NCI-H345 treated with DMSO at 0.1 percent for 48 hours (cell line): ENCODE data around the gene CD48.
"Not testable (repeated sequence)": the region's sequence is repeated elsewhere in the genome, so short reads cannot be mapped to it uniquely, and the experiment has no call there.

Experiments
- DNase-seq: peaks from one replicate; lab custom pipeline; 2025; ENCODE audit not compliant: unreplicated experiment; lab: John Stamatoyannopoulos, UW

CD48 gene

GRCh38 chr1:160741612-160742348, 30.2 kb upstream of the CD48 start:
- DNase-seq = no peak

GRCh38 chr1:160741092-160741501, 29.5 kb upstream of the CD48 start:
- DNase-seq = no peak

- DNase-seq = no peak
Measured at GRCh38 chr1:160740133-160740688, 28.6 kb upstream of the CD48 start.

- DNase-seq = no peak
Measured at GRCh38 chr1:160739098-160739511, 27.5 kb upstream of the CD48 start, which contains the start of gene SLAMF7. SLAMF7 (plus strand) TSS chr1:160739247; CDS start chr1:160739302, 55 bp downstream.

GRCh38 chr1:160738271-160738670, 26.6 kb upstream of the CD48 start:
- no peak for DNase-seq

- no peak for DNase-seq
Measured at GRCh38 chr1:160734301-160734700, 22.7 kb upstream of the CD48 start.

- no peak for DNase-seq
Measured at GRCh38 chr1:160733898-160734297, 22.3 kb upstream of the CD48 start.

- DNase-seq = no peak
Measured at GRCh38 chr1:160731990-160732389, 20.4 kb upstream of the CD48 start.

- DNase-seq = not testable (repeated sequence)
Measured at GRCh38 chr1:160731564-160731963, 19.9 kb upstream of the CD48 start.

- no peak for DNase-seq
Measured at GRCh38 chr1:160727316-160727640, 15.7 kb upstream of the CD48 start.

GRCh38 chr1:160726498-160727315, 15.1 kb upstream of the CD48 start:
- peak; percentile 88 for DNase-seq

GRCh38 chr1:160726114-160726497, 14.5 kb upstream of the CD48 start:
- no peak for DNase-seq

- no peak for DNase-seq
Measured at GRCh38 chr1:160724465-160725242, 13.0 kb upstream of the CD48 start.

- DNase-seq = no peak
Measured at GRCh38 chr1:160723332-160723731, 11.7 kb upstream of the CD48 start.

GRCh38 chr1:160722726-160723125, 11.1 kb upstream of the CD48 start:
- no peak for DNase-seq

GRCh38 chr1:160721473-160721872, 9.9 kb upstream of the CD48 start:
- no peak for DNase-seq

- DNase-seq = no peak
Measured at GRCh38 chr1:160720356-160721085, 8.9 kb upstream of the CD48 start.

- no peak for DNase-seq
Measured at GRCh38 chr1:160718210-160718609, 6.6 kb upstream of the CD48 start.

- no peak for DNase-seq
Measured at GRCh38 chr1:160717306-160717705, 5.7 kb upstream of the CD48 start.

GRCh38 chr1:160716013-160716412, 4.4 kb upstream of the CD48 start:
- DNase-seq = no peak
